GM19193 (cell line): ENCODE data around the gene NKAIN2.

ENCODE experiments used
- POLR2A ChIP-seq: IDR thresholded peaks from 4 replicates; pipeline ENCODE4 v1.6.1; 2011; ENCODE audit not compliant: insufficient read depth, insufficient read length; ENCODE audit errors: extremely low read depth

The NKAIN2 gene

GRCh38 chr6:124560873-124561567 lies 757.4 kb downstream of the NKAIN2 start:
- TF ChIP-seq POLR2A: no peak

- TF ChIP-seq POLR2A: no peak
These were observed 758.0 kb downstream of the NKAIN2 start for GRCh38 chr6:124561635-124562130.

DNA sequence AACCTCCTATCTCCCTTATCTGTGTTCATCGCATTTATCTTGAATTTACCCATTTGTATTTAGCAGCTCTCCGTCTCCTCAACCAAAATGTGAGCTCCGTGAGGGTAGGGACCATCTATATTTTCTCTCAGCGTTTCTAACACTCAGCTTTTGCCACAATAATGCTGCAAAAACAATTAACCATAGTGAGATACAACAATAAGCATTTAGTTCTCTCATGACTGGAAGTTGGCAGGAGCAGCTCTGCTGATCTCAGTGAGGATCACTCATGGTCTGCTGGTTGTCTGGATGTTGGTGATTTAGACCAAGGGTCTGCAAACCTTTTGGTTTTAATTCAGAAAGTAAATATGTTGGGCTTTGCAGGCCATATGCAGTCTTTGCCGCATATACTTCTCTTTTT lies 763.7 kb downstream of the NKAIN2 start:
- TF ChIP-seq POLR2A: no peak

DNA sequence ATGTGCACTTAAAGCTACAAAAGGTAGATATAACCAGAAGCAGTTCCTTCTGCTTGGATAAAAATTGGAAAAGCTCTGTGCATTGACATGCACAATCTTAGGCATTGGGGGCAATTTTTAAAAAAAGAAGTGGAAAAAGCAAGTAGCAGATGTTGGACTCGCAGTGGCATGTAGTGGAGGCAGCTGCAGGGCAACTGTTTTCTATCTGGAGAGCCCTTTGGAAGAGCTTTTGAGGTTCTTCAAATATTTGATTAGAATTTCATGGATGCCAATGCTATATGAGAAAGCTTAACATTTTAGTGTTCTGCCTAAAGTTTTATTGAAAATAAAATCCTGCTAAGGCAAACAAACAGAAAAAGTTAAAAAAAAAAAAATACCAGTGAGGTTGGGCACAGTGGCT lies 770.3 kb downstream of the NKAIN2 start:
- TF ChIP-seq POLR2A: no peak

GRCh38 chr6:124577734-124578281 lies 774.1 kb downstream of the NKAIN2 start:
- TF ChIP-seq POLR2A: no peak

DNA sequence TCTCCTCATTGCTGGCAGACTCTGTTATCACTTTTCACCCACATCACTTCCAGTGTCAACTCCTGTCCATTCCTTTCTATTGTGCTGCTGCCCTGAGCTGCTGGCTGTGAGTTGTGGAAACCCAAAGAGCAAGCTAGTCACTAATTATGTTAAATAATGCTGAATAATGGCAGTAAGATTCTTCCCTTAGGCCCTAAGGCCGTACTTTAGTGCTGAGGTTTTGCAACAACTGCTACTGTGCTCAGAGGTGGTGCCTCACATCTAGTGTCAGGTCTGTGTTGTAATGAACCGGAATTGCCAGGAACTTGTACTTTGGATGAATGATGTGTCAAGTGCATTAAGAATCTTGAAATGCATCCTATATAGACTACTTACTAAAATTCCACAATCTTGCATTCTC lies 786.3 kb downstream of the NKAIN2 start:
- TF ChIP-seq POLR2A: no peak

GRCh38 chr6:124599656-124600055 lies 796.0 kb downstream of the NKAIN2 start:
- no peak for TF ChIP-seq POLR2A

DNA sequence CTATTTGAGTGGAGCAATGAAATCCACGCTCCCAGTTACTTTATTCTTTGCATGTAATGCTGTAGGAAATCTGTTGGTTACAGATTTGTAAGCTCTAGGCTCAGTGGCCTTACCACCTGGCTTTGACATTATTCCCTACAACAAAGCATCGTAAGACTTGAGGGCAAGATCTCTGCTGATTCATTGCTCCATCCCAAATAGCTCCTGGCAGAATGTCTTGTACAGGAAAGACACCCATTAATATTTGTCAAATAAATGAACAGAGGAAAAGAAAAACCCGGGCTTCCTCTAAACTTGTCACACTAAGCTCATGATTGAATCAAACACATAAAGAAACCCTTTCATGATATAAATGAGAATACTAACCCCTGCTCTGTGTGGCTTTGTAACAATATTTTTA lies 801.1 kb downstream of the NKAIN2 start:
- no peak for TF ChIP-seq POLR2A

GRCh38 chr6:124607119-124607627 lies 803.5 kb downstream of the NKAIN2 start:
- no peak for TF ChIP-seq POLR2A

- no peak for TF ChIP-seq POLR2A
These were observed 809.4 kb downstream of the NKAIN2 start for GRCh38 chr6:124613031-124613430.

- no peak for TF ChIP-seq POLR2A
These were observed 818.7 kb downstream of the NKAIN2 start for GRCh38 chr6:124622351-124622750.

DNA sequence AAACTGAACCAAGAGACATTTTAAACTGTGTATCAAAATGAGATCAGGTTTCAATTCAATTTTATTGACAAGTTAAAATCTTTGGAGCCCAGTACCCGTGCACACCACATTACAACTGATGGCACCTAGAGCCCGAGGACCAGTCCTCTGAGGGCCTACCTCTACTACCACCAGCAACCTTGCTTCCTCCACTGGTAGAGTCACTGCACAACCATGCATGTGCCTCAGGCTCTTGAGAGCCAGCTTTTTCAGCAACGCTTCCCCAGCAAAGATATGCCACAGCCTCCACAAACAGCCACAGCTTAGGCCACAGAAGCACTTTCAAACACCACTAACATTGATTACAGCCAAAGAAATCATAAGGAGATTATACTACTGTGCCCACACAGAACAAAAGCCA lies 830.0 kb downstream of the NKAIN2 start:
- TF ChIP-seq POLR2A: no peak

GRCh38 chr6:124640432-124640831 lies 836.8 kb downstream of the NKAIN2 start:
- no peak for TF ChIP-seq POLR2A

DNA sequence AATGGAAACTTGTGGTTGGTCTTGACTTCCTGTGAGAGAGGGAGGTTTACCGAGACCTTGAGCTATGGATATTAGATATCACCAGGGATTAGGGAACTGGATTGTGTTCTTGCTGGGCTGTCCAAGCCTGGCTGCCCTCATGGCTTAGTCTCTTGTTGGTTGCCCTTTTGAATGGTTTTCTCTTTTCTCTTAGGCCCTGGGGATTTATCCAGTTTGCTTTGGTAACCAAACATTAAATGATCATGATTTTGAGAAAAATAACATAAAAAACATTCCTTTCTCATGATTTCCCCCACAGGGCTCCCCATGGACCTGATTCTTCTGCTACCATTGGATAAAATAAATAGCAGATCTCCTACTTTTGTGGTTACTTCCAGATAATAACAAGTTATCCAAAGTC lies 852.2 kb downstream of the NKAIN2 start:
- no peak for TF ChIP-seq POLR2A

DNA sequence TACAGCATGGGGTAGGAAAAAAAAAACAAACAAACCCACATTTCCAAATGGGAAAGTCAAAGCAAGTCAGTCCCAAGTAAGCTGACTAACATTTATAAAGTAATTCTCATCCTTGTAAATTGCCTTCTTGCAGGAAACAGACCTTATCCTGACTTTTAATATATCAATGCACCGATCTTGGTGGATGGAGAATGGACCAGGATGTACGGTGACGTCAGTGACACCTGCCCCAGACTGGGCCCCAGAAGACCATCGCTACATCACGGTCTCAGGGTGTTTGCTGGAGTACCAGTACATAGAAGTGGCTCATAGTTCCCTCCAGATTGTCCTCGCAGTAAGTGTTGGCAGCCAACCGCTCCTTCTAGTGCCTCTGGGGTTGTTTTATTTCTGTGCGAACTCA lies 854.4 kb downstream of the NKAIN2 start:
- no peak for TF ChIP-seq POLR2A

DNA sequence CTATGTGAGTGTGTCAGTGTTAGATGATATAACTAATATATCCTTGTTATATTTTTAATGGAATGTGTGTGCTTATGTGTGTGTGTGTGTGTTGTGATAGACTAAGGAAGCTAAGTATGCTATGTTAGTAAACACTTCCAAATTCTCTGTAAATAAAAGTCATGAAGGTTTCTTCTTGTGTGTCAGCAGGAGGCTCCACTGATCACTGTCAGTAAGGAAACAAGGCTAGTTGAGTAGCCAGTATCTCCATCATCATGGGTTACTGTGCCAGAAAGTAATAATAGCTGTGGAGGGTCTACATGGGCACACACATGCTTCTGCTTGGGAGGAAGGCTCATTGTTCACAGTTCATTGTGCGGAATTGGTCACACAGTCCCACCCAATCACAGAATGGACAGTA lies 855.8 kb downstream of the NKAIN2 start:
- TF ChIP-seq POLR2A: no peak
